GM19025 (cell line): ENCODE measurements around the gene FOLH1.
"Not testable (repeated sequence)": the region's sequence is repeated elsewhere in the genome, so short reads cannot be mapped to it uniquely, and the experiment has no call there.

ENCODE experiments used
- ATAC-seq: cut with Tn5 transposase; IDR thresholded peaks from one replicate; pipeline ENCODE4 v1.9.1; 2021; ENCODE audit warnings: mild to moderate bottlenecking, low read depth, moderate library complexity; ENCODE audit not compliant: unreplicated experiment

FOLH1 gene

DNA sequence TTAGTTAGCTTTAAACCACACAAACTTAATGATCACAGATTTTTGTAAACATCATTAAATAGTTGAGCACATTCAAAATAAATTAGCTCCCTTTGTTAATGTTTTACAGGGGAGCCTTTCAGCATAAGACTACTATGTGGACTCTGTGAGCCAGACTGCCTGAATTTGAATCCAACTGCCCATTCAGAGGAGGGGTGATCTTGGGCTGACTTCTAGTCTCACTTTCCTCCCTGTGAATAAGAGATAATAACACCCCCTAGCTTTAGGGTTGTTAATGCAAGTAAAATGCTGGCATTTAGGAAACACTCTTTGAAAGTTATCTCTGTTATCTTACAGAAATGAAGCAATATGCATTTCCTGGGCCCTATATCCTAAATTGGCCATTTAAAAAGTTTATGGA is 23.6 kb downstream of the FOLH1 start:
- not testable (repeated sequence) for ATAC-seq

DNA sequence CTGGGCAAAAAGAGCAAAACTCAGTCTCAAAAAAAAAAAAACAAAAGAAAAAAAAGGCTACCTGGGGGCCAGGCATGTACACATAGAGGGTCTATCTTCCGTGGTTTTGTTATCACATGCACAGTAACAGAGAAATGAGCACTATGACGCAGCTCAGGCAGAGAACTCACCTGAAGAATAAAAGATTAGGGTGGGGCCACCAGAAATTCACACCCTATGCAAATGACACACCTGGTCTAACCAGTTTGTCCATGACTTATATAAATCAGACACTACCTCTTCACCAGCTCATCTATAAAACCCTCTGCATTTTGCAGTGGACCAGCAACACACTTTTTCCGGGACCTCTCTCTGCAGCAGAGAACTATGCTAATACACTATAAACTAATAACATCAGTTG is 30.5 kb downstream of the FOLH1 start:
- ATAC-seq: not testable (repeated sequence)

DNA sequence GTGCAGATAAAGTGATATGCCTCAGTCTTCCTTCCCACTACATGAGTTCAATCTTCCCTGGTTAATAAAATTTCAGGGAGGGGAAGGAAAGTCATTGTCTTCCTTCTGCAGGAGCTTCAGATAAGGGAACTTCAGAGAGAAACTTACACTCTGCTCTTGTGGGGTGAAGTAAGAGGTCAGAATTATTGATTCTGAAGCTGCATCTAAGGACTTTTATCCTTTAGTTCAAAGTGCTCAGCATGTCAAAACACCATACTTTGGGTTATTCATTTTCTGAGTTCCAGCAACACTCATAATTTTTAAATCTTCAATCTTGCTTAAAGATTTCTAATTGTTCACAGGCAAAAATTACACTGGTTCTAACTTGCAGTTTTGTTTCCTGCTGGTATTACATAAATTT is 33.0 kb downstream of the FOLH1 start:
- ATAC-seq: not testable (repeated sequence)

DNA sequence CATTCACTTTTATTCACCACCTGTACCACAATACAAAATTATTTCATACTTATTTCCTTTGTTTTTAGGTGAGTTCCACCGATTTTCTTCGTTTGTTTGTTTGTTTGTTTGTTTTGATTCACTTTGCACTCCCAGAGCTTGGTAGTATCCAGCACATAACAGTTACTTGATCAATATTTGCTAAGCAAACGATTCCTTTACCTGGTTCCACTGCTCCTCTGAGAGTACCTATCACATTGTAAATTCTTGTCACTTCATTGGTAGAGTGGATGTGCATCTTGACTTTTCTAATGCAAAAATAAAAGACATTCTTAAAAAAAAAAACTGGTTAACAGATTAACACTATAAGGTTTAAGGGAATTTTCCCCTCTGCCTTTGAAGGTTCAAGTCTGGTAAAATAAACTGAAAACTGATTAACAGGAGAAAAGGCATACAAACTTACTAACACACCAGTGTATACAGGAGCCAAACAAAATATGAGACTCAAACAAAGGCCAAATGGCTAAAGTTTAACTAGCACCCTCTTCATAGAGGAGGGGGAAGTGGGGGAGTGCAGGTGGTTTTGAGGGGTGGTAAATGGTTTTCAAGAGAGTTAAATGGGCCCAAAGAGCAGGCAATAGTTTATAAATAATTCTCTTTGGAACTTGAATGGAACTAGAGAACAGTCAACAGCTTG is 33.6 kb downstream of the FOLH1 start:
- not testable (repeated sequence) for ATAC-seq

DNA sequence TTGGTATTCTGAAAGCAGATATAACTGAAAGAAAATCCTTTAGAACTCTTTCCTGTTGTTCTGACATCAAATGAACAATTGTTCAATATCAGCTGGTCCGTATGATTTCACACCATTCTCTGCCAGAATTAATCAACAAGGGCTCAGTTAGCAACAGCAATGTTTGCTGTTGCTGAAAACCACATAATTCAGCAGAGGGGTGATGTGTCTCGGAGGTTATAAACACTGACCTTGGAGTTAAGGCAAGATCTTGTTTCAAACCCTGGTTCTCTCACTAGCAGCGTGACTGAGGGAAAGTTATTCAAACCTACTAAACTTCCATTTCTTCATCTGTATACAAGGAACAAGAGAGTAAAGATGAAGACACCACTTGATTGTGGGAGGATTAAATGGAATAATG is 36.8 kb downstream of the FOLH1 start:
- not testable (repeated sequence) for ATAC-seq

DNA sequence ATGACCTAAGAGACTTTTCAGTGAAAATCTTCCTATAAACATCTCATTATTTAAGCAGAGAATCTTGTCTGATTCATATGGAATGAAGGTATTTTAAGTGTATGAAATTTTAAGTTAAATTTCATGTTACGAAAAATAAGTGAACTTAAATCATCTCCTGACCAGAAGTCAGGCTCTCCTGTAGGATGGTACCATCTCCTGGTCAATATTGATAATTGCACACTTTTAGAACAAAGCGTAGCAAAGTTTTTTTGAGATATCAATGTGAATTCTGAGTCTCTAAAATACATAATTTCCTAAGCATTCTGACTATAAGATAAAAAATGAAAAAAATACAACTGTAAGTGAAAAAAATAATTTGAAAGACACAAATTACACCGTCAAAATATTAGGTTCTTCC is 38.8 kb downstream of the FOLH1 start:
- ATAC-seq: not testable (repeated sequence)

DNA sequence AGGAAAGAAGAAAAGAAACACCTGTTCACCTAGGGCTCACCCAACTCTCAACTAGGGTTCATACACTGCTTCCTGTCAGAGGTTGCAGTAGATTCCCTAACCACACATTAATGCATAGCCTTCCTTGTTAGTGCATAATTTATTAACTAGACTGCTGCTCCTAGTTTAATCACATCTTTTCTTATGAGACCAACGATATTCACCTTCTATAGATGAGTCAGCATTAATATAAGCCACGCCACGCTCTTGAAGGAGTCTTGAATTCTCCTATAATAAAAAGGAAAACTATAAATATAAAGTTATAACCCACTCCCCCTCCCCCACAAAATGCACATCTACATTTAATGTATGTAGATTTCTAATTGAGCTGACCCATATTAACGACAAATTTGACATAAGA is 39.4 kb downstream of the FOLH1 start:
- not testable (repeated sequence) for ATAC-seq

DNA sequence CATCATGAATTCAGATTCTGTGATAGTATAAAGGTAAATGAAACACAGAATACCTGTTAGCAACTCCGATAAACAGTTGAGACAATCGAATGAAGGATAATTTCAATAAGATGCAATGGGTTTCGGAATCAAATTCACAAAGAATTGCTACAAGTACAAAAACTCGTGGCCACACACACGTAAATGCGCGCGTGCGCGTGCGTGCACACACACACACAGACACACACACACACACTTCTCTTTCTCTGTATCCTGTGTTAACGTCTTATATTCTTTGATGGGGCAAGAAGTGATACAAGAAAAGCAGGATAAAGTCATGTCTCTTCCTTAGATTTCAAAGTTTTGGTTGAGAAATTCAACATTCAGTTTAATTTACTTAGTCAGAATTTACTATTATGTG is 57.2 kb downstream of the FOLH1 start:
- no peak for ATAC-seq

DNA sequence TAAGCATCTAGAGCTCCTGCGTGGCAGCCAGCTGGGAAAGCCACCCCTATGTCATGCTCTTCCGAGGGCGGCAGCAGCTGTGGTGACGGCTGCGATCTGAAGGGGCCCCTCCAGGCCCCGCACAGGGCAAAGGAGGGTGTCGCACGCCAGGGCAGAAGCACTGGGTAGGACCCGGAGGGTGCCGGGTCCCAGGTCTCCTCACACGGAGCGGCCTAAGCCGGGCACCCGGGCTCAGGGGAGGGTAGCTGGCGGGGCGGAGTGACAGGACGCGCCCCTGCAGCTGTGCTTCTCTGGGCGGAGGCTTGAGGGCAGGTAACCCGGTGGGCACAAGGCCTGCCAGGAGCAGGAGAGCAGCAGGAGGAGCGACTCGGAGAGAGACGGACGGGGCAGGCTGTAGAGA is 106.0 kb downstream of the FOLH1 start:
- ATAC-seq: not testable (repeated sequence)
